ENCODE data around the gene MAGI2. TPM values are rescaled to one million over a fixed set of nuclear protein-coding genes. Genes with fewer than 3 reads are reported as not detected.

MAGI2 gene
- polyA plus RNA-seq, 3 donors, result 0.03 to 0.11 TPM; not detected in 1

GRCh38 chr7:79046061-79046460, 407.4 kb downstream of the MAGI2 start:
- Mint-ChIP-seq H3K4me1 (no peaks in the 10 kb centered on the region), H3K27me3 (ENCODE audit: low read depth in 3 of 3) (no peaks in the 10 kb centered on the region), H3K27ac (no peak overlapping the region), H3K36me3 (no peaks in the 10 kb centered on the region), H3K9me3 (peaks cover 0 to 10% (median 4%) of the 10 kb centered on the region in 7 donors), H3K4me3 (no peak overlapping the region)
- Histone ChIP-seq H3K9me3 (replicated peaks in 1 of 2; ENCODE audit: control insufficient read depth in 1 of 2, insufficient read depth in 1 of 2, low read length in 2 of 2) (peaks cover 0 to 7% of the 10 kb centered on the region in 2 donors), H3K27ac (ENCODE audit: low read depth in 1 of 2, low read length in 2 of 2) (no peak overlapping the region), H3K9ac (ENCODE audit: insufficient read depth, low read length, poor library complexity, severe bottlenecking) (no peak overlapping the region), H4K20me1 (ENCODE audit: insufficient read depth, low read length) (no peaks in the 10 kb centered on the region), H3K4me1 (ENCODE audit: control insufficient read depth in 1 of 2, insufficient read depth in 2 of 2, low read length in 2 of 2) (no peaks in the 10 kb centered on the region), H3K79me2 (ENCODE audit: insufficient read depth, low read length) (no peaks in the 10 kb centered on the region), H2AFZ (ENCODE audit: insufficient read depth, low read depth, low read length, poor library complexity, severe bottlenecking) (no peak overlapping the region), H3K4me2 (replicated peaks; ENCODE audit: extremely low read depth, low read length, poor library complexity, severe bottlenecking) (no peak overlapping the region), H3K27me3 (ENCODE audit: control insufficient read depth in 2 of 2, insufficient read depth in 2 of 2, low read length in 2 of 2) (no peaks in the 10 kb centered on the region), H3K4me3 (replicated peaks in 1 of 3; ENCODE audit: low read depth in 2 of 3, low read length in 3 of 3) (no peak overlapping the region), H3K36me3 (replicated peaks in 1 of 2; ENCODE audit: control insufficient read depth in 1 of 2, insufficient read depth in 2 of 2, low read length in 2 of 2) (no peaks in the 10 kb centered on the region)
- DNase-seq, result no peak
- intact Hi-C loops (cut with micrococcal nuclease), result loop anchor here in 1 of 2 donors (10.0 kb wide), 1 partner anchor 49 kb away; no protein-coding TSS in a partner anchor
- no peak for TF ChIP-seq CTCF (IDR thresholded peaks at IDR 0.05)
- whole genome bisulfite sequencing (ENCODE audit: insufficient coverage), result no CpG with 5 or more reads among the region's 2 CpGs

GRCh38 chr7:79037001-79037400, 416.5 kb downstream of the MAGI2 start:
- TF ChIP-seq CTCF (IDR thresholded peaks at IDR 0.05), result no peak
- Mint-ChIP-seq H3K27me3 (ENCODE audit: low read depth in 3 of 3) (peaks cover 0 to 4% (median 0%) of the 10 kb centered on the region in 3 donors), H3K4me3 (no peak overlapping the region), H3K27ac (no peak overlapping the region), H3K4me1 (no peaks in the 10 kb centered on the region), H3K36me3 (no peaks in the 10 kb centered on the region), H3K9me3 (peaks cover 2 to 10% (median 5%) of the 10 kb centered on the region in 7 donors)
- Histone ChIP-seq H3K27me3 (ENCODE audit: control insufficient read depth in 2 of 2, insufficient read depth in 2 of 2, low read length in 2 of 2) (no peaks in the 10 kb centered on the region), H3K36me3 (replicated peaks in 1 of 2; ENCODE audit: control insufficient read depth in 1 of 2, insufficient read depth in 2 of 2, low read length in 2 of 2) (no peaks in the 10 kb centered on the region), H3K9me3 (replicated peaks in 1 of 2; ENCODE audit: control insufficient read depth in 1 of 2, insufficient read depth in 1 of 2, low read length in 2 of 2) (peaks cover under 1 to 2% of the 10 kb centered on the region in 2 donors), H3K79me2 (ENCODE audit: insufficient read depth, low read length) (no peaks in the 10 kb centered on the region), H3K27ac (ENCODE audit: low read depth in 1 of 2, low read length in 2 of 2) (no peak overlapping the region), H3K4me1 (ENCODE audit: control insufficient read depth in 1 of 2, insufficient read depth in 2 of 2, low read length in 2 of 2) (no peaks in the 10 kb centered on the region), H3K9ac (ENCODE audit: insufficient read depth, low read length, poor library complexity, severe bottlenecking) (no peak overlapping the region), H3K4me3 (replicated peaks in 1 of 3; ENCODE audit: low read depth in 2 of 3, low read length in 3 of 3) (no peak overlapping the region), H2AFZ (ENCODE audit: insufficient read depth, low read depth, low read length, poor library complexity, severe bottlenecking) (no peak overlapping the region), H3K4me2 (replicated peaks; ENCODE audit: extremely low read depth, low read length, poor library complexity, severe bottlenecking) (no peak overlapping the region), H4K20me1 (ENCODE audit: insufficient read depth, low read length) (no peaks in the 10 kb centered on the region)
- intact Hi-C loops (cut with micrococcal nuclease), result no loop called here
- no peak for DNase-seq
- WGBS (ENCODE audit: insufficient coverage), result 88% methylated on average over 1 of the region's 4 CpGs

Measured in CD14-positive monocyte (primary cell).